Smooth muscle cell (in vitro differentiated cells): ENCODE measurements around the gene COL15A1. TPM values are rescaled to one million over a fixed set of nuclear protein-coding genes. Genes with fewer than 3 reads are reported as not detected.

Experiments
- DNase-seq: peaks from one replicate; lab custom pipeline; 2025; ENCODE audit not compliant: unreplicated experiment; lab: John Stamatoyannopoulos, UW
- H2AFZ ChIP-seq: fragments of 200-600 bp; sonication (generic); 2 replicates; pipeline ENCODE4 v1.6.0; 2016; ENCODE audit warnings: antibody characterized with exemption, low read depth, mild to moderate bottlenecking
- H3F3A ChIP-seq: fragments of 200-600 bp; sonication (generic); 2 replicates; pipeline ENCODE4 v1.6.0; 2017; ENCODE audit warnings: antibody characterized with exemption, low read depth
- H3K27ac ChIP-seq: fragments of 200-600 bp; sonication (generic); 2 replicates; pipeline ENCODE4 v1.5.1; 2016; ENCODE audit warnings: low read depth, mild to moderate bottlenecking
- H3K27me3 ChIP-seq: fragments of 200-600 bp; sonication (generic); 2 replicates; pipeline ENCODE4 v1.6.1; 2016; ENCODE audit warnings: low read depth, mild to moderate bottlenecking
- H3K36me3 ChIP-seq: fragments of 200-600 bp; sonication (generic); 2 replicates; pipeline ENCODE4 v1.5.1; 2016; ENCODE audit warnings: low read depth
- H3K4me1 ChIP-seq: fragments of 200-600 bp; sonication (generic); 2 replicates; pipeline ENCODE4 v1.5.1; 2016; ENCODE audit warnings: low read depth
- H3K4me2 ChIP-seq: fragments of 200-600 bp; sonication (generic); 2 replicates; pipeline ENCODE4 v1.6.0; 2016; ENCODE audit warnings: mild to moderate bottlenecking
- H3K4me3 ChIP-seq: fragments of 200-600 bp; sonication (generic); 2 replicates; pipeline ENCODE4 v1.5.1; 2016; ENCODE audit warnings: mild to moderate bottlenecking
- H3K79me2 ChIP-seq: fragments of 200-600 bp; sonication (generic); 2 replicates; pipeline ENCODE4 v1.6.0; 2016; ENCODE audit warnings: low read depth, mild to moderate bottlenecking
- H3K9ac ChIP-seq: fragments of 200-600 bp; sonication (generic); 2 replicates; pipeline ENCODE4 v1.6.0; 2016; ENCODE audit warnings: low read depth
- H3K9me3 ChIP-seq: fragments of 200-600 bp; sonication (generic); replicated peaks from 2 replicates; pipeline ENCODE4 v1.5.1; 2016; ENCODE audit warnings: low read depth
- H4K20me1 ChIP-seq: fragments of 200-600 bp; sonication (generic); 2 replicates; pipeline ENCODE4 v1.6.0; 2016; ENCODE audit warnings: low read depth
- CTCF ChIP-seq: fragments of 200-600 bp; sonication (generic); IDR thresholded peaks from 2 replicates; pipeline ENCODE4 v1.5.1; 2017; ENCODE audit warnings: borderline replicate concordance, mild to moderate bottlenecking, antibody characterized with exemption; ENCODE audit not compliant: insufficient read depth, poor library complexity, severe bottlenecking
- WGBS: methylation state at CpG from one replicate; pipeline ENCODE4 v1.1.7; 2016; ENCODE audit warnings: low lambda C conversion rate; 5-methylcytosine and 5-hydroxymethylcytosine counted together
- polyA plus RNA-seq: library from polyadenylated mRNA; unstranded; fragments of >200 nt; fragmentation: Nextera tagmentation; extraction: Ambion mirVana; gene quantifications from 2 replicates; pipeline ENCODE4 v1.2.1, GENCODE V29; 2016
- total RNA-seq: library from RNA; depleted of rRNA; stranded (reverse); fragments of >200 nt; gene quantifications from 2 replicates; pipeline ENCODE4 v1.2.3, GENCODE V29; 2014

The COL15A1 gene
- total and polyA plus RNA-seq, 2 experiments from 2014 or later, result 222 to 293 TPM

DNA sequence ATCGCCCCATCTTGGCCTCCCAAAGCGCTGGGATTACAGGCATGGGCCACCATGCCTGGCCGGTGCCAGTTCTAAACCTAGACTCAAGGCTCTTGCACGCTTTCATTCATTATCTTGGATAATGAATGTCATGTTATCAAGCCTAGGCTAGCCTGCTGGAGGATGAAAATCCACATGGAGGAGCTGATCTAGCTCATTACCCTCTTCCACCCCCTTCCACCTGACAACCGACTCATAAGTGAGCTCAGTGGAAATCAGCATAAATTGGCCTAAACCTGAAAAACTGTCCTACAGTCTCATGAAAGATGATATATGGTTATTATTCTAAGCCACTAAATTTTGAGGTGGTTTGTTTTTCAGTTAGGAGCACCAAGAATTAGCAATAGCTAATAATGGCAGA is 157.6 kb downstream of the COL15A1 start:
- H3K9ac ChIP-seq, result no peak overlapping the region
- no peak overlapping the region for H3K27ac ChIP-seq
- no peak overlapping the region for H3K4me2 ChIP-seq
- H2AFZ ChIP-seq, result no peak overlapping the region
- H3K4me3 ChIP-seq, result no peak overlapping the region
- peaks cover 8% of the 10 kb centered on the region for H3F3A ChIP-seq
- H3K9me3 ChIP-seq, result no peaks in the 10 kb centered on the region
- WGBS, result 93% methylated on average over 5 of the region's 5 CpGs
- no peak for TF ChIP-seq CTCF
- H4K20me1 ChIP-seq, result peaks cover 7% of the 10 kb centered on the region
- no peaks in the 10 kb centered on the region for H3K27me3 ChIP-seq
- peaks cover 20% of the 10 kb centered on the region for H3K4me1 ChIP-seq
- H3K36me3 ChIP-seq, result no peaks in the 10 kb centered on the region
- DNase-seq, result no peak
- H3K79me2 ChIP-seq, result peaks cover 9% of the 10 kb centered on the region

DNA sequence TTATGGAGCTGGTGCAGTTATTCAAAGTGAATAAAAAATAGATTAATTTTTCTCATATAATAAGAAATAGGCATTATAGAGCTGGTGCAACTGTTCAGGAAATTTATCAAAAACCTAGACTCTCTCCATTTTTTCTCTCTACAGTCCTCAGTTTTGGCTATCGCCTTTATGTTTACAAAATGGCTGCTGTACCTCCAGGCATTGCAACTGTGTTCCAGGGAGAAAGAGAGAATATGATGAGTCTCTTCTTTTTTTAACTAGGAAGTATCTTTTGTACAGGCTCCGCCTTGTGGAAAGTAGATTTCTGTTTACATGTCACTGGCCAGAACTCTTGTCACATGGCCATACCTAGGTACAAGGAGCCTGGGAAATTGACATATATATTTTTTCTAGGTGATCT is 158.1 kb downstream of the COL15A1 start:
- DNase-seq, result no peak
- Histone ChIP-seq H3K9ac (no peak overlapping the region), H3K79me2 (peaks cover 15% of the 10 kb centered on the region), H4K20me1 (peaks cover 12% of the 10 kb centered on the region), H3K27ac (no peak overlapping the region), H3K4me3 (no peak overlapping the region), H3K4me1 (peaks cover 25% of the 10 kb centered on the region), H2AFZ (no peak overlapping the region), H3F3A (peaks cover 11% of the 10 kb centered on the region), H3K36me3 (no peaks in the 10 kb centered on the region), H3K9me3 (no peaks in the 10 kb centered on the region), H3K27me3 (no peaks in the 10 kb centered on the region), H3K4me2 (no peak overlapping the region)
- 97% methylated on average over 2 of the region's 2 CpGs for WGBS
- no peak for TF ChIP-seq CTCF

DNA sequence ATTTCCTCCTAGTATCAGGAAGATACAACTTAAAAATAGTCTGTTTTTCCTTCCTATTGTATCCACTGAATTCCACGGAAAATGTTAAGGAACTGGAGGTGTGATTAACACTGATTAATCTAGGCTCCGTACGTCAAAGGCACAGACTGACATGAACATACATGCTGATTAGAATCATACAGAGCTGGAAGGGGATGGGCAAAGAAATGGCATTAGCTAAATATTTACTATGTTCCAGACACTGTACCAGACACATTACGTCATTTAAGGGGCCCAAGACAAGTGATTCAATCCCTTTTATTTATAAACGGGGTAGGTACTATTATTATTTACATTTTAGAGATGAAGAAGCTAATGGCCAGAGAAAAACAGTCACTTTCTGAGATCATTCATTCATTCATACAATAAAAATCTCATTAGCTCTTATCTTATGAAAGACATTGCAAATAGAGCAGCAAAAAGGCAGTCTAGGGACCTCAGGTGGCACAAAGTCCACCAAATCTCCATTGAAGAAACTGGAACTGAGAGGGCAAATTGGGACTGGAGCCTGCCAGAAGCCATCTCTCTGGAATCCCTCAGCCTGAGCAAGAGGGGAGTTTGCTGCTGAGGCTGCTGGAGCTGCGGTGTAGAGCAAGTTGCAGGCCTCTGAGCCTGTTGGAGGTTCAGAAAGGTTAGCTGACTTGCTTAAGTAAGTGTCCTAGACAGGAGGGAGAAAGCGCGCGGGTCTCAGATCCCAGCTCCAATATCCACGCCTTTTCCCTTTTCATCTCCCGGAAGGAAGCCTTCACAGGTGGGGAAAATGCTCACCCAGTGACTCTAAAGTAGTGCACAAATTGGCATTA is 159.6 kb downstream of the COL15A1 start:
- peaks cover 27% of the 10 kb centered on the region for H4K20me1 ChIP-seq
- peak overlapping the region; percentile 86 for H3K4me2 ChIP-seq
- no peaks in the 10 kb centered on the region for H3K9me3 ChIP-seq
- peak overlapping the region; percentile 54 for H3K9ac ChIP-seq
- H3K36me3 ChIP-seq, result no peaks in the 10 kb centered on the region
- H3K27ac ChIP-seq, result peak overlapping the region; percentile 83
- peaks cover 29% of the 10 kb centered on the region for H3K79me2 ChIP-seq
- H2AFZ ChIP-seq, result peak overlapping the region; percentile 12
- DNase-seq, result no peak
- 36% methylated on average over 11 of the region's 11 CpGs for WGBS
- peaks cover 15% of the 10 kb centered on the region for H3F3A ChIP-seq
- peaks cover 35% of the 10 kb centered on the region for H3K4me1 ChIP-seq
- no peak for TF ChIP-seq CTCF
- peak overlapping the region; percentile 50 for H3K4me3 ChIP-seq
- no peaks in the 10 kb centered on the region for H3K27me3 ChIP-seq
